ENCODE results near the gene NUP188. TPM values are rescaled to one million over a fixed set of nuclear protein-coding genes. Genes with fewer than 3 reads are reported as not detected.
"Not testable (repeated sequence)": the region's sequence is repeated elsewhere in the genome, so short reads cannot be mapped to it uniquely, and the experiment has no call there.

The NUP188 gene
- total RNA-seq, 1 donor from 2014 or later: 63.6 TPM

DNA sequence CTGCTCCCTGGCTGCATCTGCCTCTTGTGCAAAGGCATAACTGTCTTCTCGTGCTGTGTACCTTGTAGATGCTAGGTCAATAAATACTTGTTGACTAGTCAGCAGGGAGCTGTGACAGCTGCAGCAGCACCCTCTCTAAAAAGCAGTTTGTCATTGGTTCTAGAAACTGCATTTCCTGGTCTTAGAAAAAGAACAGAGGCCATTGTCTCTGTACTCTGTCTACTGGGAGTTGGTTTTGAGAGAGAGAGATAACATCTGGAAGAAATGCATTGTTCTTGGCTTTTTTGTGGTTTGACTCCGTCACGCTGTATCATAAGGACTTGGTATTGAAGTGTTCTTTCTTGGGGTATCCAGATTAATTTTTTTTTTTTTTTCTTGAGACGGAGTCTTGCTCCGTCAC lies 48.3 kb downstream of the NUP188 start:
- H3K27me3 Mint-ChIP-seq (ENCODE audit: unreplicated experiment): peaks cover 7% of the 10 kb centered on the region
- H3K36me3 Mint-ChIP-seq (ENCODE audit: unreplicated experiment): peaks cover 16% of the 10 kb centered on the region
- no peak overlapping the region for H3K4me3 Mint-ChIP-seq (ENCODE audit: unreplicated experiment)
- no peak for DNase-seq
- peaks cover 5% of the 10 kb centered on the region for H3K9me3 Mint-ChIP-seq (ENCODE audit: unreplicated experiment)
- TF ChIP-seq, protein P1, sequence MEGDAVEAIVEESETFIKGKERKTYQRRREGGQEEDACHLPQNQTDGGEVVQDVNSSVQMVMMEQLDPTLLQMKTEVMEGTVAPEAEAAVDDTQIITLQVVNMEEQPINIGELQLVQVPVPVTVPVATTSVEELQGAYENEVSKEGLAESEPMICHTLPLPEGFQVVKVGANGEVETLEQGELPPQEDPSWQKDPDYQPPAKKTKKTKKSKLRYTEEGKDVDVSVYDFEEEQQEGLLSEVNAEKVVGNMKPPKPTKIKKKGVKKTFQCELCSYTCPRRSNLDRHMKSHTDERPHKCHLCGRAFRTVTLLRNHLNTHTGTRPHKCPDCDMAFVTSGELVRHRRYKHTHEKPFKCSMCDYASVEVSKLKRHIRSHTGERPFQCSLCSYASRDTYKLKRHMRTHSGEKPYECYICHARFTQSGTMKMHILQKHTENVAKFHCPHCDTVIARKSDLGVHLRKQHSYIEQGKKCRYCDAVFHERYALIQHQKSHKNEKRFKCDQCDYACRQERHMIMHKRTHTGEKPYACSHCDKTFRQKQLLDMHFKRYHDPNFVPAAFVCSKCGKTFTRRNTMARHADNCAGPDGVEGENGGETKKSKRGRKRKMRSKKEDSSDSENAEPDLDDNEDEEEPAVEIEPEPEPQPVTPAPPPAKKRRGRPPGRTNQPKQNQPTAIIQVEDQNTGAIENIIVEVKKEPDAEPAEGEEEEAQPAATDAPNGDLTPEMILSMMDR (IDR thresholded peaks at IDR 0.05; ENCODE audit: partially characterized antibody, unreplicated experiment): no peak
- no peaks in the 10 kb centered on the region for H3K4me1 Mint-ChIP-seq (ENCODE audit: low read depth, unreplicated experiment)
- H3K27ac Mint-ChIP-seq (ENCODE audit: unreplicated experiment): no peak overlapping the region

DNA sequence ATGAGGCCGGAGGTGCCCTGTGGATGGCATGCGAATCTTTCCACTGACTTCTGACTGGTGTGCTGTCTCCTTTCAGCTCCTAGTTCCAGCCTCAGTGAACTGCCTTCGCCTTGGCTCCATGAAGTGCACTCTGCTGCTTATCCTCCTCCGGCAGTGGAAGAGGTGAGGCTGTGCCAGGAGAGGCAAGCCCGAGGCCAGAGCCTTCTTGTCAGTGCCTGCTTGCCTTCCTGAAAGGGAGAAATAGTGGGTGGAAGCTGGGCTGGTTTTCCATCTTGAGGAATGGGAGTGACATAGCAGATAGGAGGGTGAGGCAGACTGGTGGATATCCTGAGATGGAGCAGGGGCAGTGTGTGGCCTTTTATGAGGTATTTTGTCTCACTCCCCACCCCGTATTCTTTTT lies 51.0 kb downstream of the NUP188 start:
- H3K27ac Mint-ChIP-seq (ENCODE audit: unreplicated experiment): no peak overlapping the region
- peaks cover 15% of the 10 kb centered on the region for H3K9me3 Mint-ChIP-seq (ENCODE audit: unreplicated experiment)
- peaks cover 16% of the 10 kb centered on the region for H3K36me3 Mint-ChIP-seq (ENCODE audit: unreplicated experiment)
- TF ChIP-seq, protein P1 (IDR thresholded peaks at IDR 0.05; ENCODE audit: partially characterized antibody, unreplicated experiment): no peak
- H3K4me1 Mint-ChIP-seq (ENCODE audit: low read depth, unreplicated experiment): peaks cover 1% of the 10 kb centered on the region
- DNase-seq: no peak
- no peak overlapping the region for H3K4me3 Mint-ChIP-seq (ENCODE audit: unreplicated experiment)
- H3K27me3 Mint-ChIP-seq (ENCODE audit: unreplicated experiment): peaks cover 18% of the 10 kb centered on the region

DNA sequence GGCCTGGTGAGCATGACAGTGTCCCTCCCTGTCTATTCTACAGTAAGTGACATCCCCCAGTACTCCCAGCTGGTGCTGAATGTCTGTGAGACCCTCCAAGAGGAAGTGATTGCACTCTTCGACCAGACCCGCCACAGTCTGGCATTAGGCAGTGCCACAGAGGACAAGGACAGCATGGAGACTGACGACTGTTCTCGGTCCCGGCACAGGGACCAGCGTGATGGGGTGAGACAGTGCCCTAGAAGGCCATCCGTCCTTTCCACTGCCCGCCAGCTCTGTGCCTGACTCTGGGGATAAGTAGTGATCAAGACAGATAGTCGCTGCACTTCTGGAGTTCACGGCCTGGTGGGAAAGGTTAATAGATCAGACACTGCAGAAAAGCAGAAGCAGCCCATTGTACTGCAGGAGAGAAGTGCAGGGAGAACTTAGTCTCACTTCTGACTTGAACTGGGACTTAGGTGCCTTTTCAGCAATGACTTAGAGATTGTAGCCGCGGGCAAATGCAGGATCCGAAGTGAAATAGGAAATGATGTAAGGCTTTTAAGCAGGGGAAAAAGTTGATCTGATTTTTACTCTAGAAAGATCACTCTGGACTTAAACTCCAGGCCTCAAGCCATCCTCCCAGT lies 52.2 kb downstream of the NUP188 start:
- Mint-ChIP-seq H3K4me1 (ENCODE audit: low read depth, unreplicated experiment) (peaks cover 1% of the 10 kb centered on the region), H3K4me3 (ENCODE audit: unreplicated experiment) (no peak overlapping the region), H3K27me3 (ENCODE audit: unreplicated experiment) (peaks cover 15% of the 10 kb centered on the region), H3K36me3 (ENCODE audit: unreplicated experiment) (peaks cover 16% of the 10 kb centered on the region), H3K27ac (ENCODE audit: unreplicated experiment) (no peak overlapping the region), H3K9me3 (ENCODE audit: unreplicated experiment) (peaks cover 17% of the 10 kb centered on the region)
- no peak for DNase-seq
- TF ChIP-seq, protein P1 (IDR thresholded peaks at IDR 0.05; ENCODE audit: partially characterized antibody, unreplicated experiment): no peak

DNA sequence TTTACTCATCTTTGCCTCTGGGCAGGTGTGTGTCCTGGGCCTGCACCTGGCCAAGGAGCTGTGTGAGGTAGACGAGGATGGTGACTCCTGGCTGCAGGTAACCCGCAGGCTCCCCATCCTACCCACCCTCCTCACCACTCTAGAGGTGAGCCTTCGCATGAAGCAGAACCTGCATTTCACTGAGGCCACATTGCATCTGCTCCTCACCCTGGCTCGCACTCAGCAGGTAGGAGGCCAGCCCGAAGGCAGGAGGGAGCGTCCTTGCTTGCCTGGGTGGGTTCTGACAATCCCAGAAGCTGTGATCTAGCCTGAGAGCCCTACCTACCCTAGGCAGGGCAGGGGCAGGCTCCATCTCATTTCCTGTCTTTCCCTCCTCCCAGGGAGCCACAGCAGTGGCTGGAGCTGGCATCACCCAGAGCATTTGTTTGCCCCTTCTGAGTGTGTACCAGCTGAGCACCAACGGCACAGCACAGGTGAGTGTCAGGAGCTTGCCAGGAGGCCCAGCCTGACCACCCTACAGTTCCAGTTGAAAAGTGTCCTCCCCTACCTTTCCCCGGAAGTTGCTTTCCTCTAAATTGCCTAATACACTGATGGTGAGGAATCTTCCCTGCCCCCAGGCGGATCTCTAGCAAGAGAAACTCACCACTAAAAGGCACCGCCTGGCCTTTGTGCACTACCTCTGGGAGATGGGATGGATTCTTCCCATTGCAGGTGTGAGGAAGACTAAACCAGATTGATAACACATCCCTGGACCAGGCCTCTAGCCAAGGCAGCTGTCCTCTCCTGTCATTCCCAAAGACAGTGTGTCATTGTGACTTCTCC lies 54.2 kb downstream of the NUP188 start:
- peaks cover 7% of the 10 kb centered on the region for H3K36me3 Mint-ChIP-seq (ENCODE audit: unreplicated experiment)
- TF ChIP-seq, protein P1 (IDR thresholded peaks at IDR 0.05; ENCODE audit: partially characterized antibody, unreplicated experiment): no peak
- peak overlapping the region; percentile 17 for H3K27ac Mint-ChIP-seq (ENCODE audit: unreplicated experiment)
- H3K4me3 Mint-ChIP-seq (ENCODE audit: unreplicated experiment): no peak overlapping the region
- peaks cover 17% of the 10 kb centered on the region for H3K27me3 Mint-ChIP-seq (ENCODE audit: unreplicated experiment)
- H3K9me3 Mint-ChIP-seq (ENCODE audit: unreplicated experiment): peaks cover 23% of the 10 kb centered on the region
- DNase-seq: no peak
- peaks cover 7% of the 10 kb centered on the region for H3K4me1 Mint-ChIP-seq (ENCODE audit: low read depth, unreplicated experiment)

DNA sequence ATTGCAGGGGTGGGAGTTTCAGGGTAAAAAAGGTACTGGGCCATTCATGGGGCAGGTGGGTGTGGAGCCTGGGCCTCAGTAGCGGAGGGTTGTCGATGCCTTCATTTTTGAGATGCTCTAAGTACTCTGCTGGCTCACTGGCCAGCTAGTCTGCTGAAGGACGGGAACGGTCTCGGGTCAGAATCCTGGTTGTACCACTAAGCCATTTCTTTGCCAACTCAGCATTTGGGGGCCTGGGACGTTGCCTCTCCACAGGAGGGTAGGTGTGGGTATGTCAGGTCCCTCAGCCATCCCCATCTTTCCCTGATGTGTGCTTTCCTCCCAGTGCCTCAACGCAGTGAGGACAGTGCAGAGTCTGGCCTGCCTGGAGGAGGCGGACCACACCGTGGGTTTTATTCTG lies 55.5 kb downstream of the NUP188 start:
- peaks cover 15% of the 10 kb centered on the region for H3K4me1 Mint-ChIP-seq (ENCODE audit: low read depth, unreplicated experiment)
- no peak overlapping the region for H3K4me3 Mint-ChIP-seq (ENCODE audit: unreplicated experiment)
- no peak overlapping the region for H3K27ac Mint-ChIP-seq (ENCODE audit: unreplicated experiment)
- H3K9me3 Mint-ChIP-seq (ENCODE audit: unreplicated experiment): peaks cover 30% of the 10 kb centered on the region
- TF ChIP-seq, protein P1 (IDR thresholded peaks at IDR 0.05; ENCODE audit: partially characterized antibody, unreplicated experiment): no peak
- peaks cover 24% of the 10 kb centered on the region for H3K27me3 Mint-ChIP-seq (ENCODE audit: unreplicated experiment)
- no peak for DNase-seq
- no peaks in the 10 kb centered on the region for H3K36me3 Mint-ChIP-seq (ENCODE audit: unreplicated experiment)

DNA sequence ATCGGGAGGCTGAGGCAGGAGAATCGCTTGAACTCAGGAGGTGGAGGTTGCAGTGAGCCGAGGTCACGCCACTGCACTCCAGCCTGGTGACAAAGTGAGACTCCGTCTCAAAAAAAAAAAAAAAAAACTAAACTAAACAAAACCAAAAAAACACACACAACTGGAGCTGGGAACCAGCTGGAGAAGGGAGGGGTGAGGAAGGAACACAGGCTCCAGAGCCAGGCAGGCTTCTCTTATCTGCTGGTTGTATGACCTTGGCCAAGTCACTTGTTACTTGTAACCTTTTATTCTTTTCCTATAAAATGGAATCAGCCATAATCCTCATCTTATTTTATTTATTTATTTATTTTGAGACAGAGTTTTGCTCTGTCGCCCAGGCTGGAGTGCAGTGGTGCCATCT lies 56.7 kb downstream of the NUP188 start:
- H3K4me3 Mint-ChIP-seq (ENCODE audit: unreplicated experiment); H3K27ac Mint-ChIP-seq (ENCODE audit: unreplicated experiment); DNase-seq; H3K36me3 Mint-ChIP-seq (ENCODE audit: unreplicated experiment): not testable (repeated sequence)
- H3K27me3 Mint-ChIP-seq (ENCODE audit: unreplicated experiment): peaks cover 24% of the 10 kb centered on the region
- peaks cover 15% of the 10 kb centered on the region for H3K4me1 Mint-ChIP-seq (ENCODE audit: low read depth, unreplicated experiment)
- H3K9me3 Mint-ChIP-seq (ENCODE audit: unreplicated experiment): peaks cover 30% of the 10 kb centered on the region

All from glutamatergic neuron (in vitro differentiated cells).